Sigmoid colon (tissue), 7 donors: Measurements from ENCODE around the gene TXNL1. TPM values are rescaled to one million over a fixed set of nuclear protein-coding genes. Genes with fewer than 3 reads are reported as not detected.
"Not testable (repeated sequence)": the region's sequence is repeated elsewhere in the genome, so short reads cannot be mapped to it uniquely, and the experiment has no call there.

Experiments used
- DNase-seq: peaks from one replicate; pipeline ENCODE4 v3.0.0-alpha.2; 2019
- H3K27ac ChIP-seq, 4 donors: fragments of 200-600 bp; sonication (generic); one replicate each; pipeline ENCODE4 v1.5.1; 2016 to 2019; ENCODE audit warnings: mild to moderate bottlenecking in 1 of 4
- H3K27me3 ChIP-seq, 3 donors: fragments of 200-600 bp; sonication (generic); one replicate each; pipeline ENCODE4 v1.5.1; 2019; ENCODE audit warnings: mild to moderate bottlenecking in 1 of 3
- H3K36me3 ChIP-seq, 4 donors: fragments of 200-600 bp; sonication (generic); one replicate each; pipeline ENCODE4 v1.5.1; 2016 to 2019
- H3K4me1 ChIP-seq, 4 donors: fragments of 200-600 bp; sonication (generic); one replicate each; pipeline ENCODE4 v1.5.1; 2017 to 2019
- H3K4me3 ChIP-seq, 4 donors: fragments of 200-600 bp; sonication (generic); one replicate each; pipeline ENCODE4 v1.5.1; 2017 to 2019; ENCODE audit warnings: mild to moderate bottlenecking in 2 of 4, moderate library complexity in 1 of 4
- H3K9me3 ChIP-seq, 4 donors: fragments of 200-600 bp in 3 of 4; sonication (generic) in 3 of 4; one replicate each; pipeline versions ENCODE4 v1.5.1 to v1.6.1; 2013 to 2019
- CTCF ChIP-seq, 4 experiments: fragments of 450-650 bp in 3 of 4; fragments of 200-600 bp in 1 of 4; IDR thresholded peaks; one replicate each; pipeline ENCODE4 v1.5.1; 2016 to 2019; ENCODE audit warnings: antibody characterized with exemption in 4 of 4, mild to moderate bottlenecking in 3 of 4, moderate library complexity in 2 of 4
- EP300 ChIP-seq, 4 donors: sonication (generic); formaldehyde crosslinking; IDR thresholded peaks; one replicate each; pipeline ENCODE4 v1.6.1; 2017; ENCODE audit warnings: antibody characterized with exemption in 4 of 4
- POLR2A ChIP-seq, 2 donors: fragments of 450-650 bp; IDR thresholded peaks; one replicate each; pipeline ENCODE4 v1.6.1; 2016; ENCODE audit warnings: antibody characterized with exemption in 2 of 2, mild to moderate bottlenecking in 2 of 2, moderate library complexity in 2 of 2
- POLR2AphosphoS5 ChIP-seq, 4 donors: sonication (generic); formaldehyde crosslinking; IDR thresholded peaks; one replicate each; pipeline ENCODE4 v1.6.1; 2017; ENCODE audit warnings: antibody characterized with exemption in 4 of 4
- WGBS, 2 donors: extraction: QIAGEN DNeasy Blood & Tissue Kit; methylation state at CpG; one replicate each; pipeline ENCODE4 v1.1.7; 2013; 5-methylcytosine and 5-hydroxymethylcytosine counted together
- intact Hi-C: fragments of 100-400 bp; cut with DNase I; formaldehyde crosslinking; loops from one replicate; pipeline ENCODE4 v1.15.1; 2023
- polyA plus RNA-seq, 3 donors: library from polyadenylated mRNA; stranded (reverse); fragments of 200-250 nt; gene quantifications; one replicate each; pipeline ENCODE4 v1.2.3, GENCODE V29; 2013
- total RNA-seq, 4 donors: library from RNA; depleted of rRNA; stranded (reverse); fragments of >200 nt; gene quantifications; one replicate each; pipeline ENCODE4 v1.1.0, GENCODE V29; 2016
- donor health status: healthy with polysubstance abuse.
- donor health status: Bipolar disorder and iron deficiency.
- donor health status: healthy.

Gene TXNL1
- total and polyA plus RNA-seq, 7 donors = 39.8 to 79.1 (median 47.9) TPM

GRCh38 chr18:56661360-56662062 lies 23.1 kb upstream of the TXNL1 start:
- H3K9me3 ChIP-seq = no peaks in the 10 kb centered on the region
- DNase-seq = no peak
- H3K4me3 ChIP-seq = no peak overlapping the region
- intact Hi-C loops = no loop called here
- TF ChIP-seq POLR2A (IDR thresholded peaks at IDR 0.05) = no peak
- no peak for TF ChIP-seq EP300 (IDR thresholded peaks at IDR 0.05)
- no peak for TF ChIP-seq CTCF (IDR thresholded peaks at IDR 0.05)
- TF ChIP-seq POLR2AphosphoS5 (IDR thresholded peaks at IDR 0.05) = no peak
- no peaks in the 10 kb centered on the region for H3K36me3 ChIP-seq
- H3K27me3 ChIP-seq = no peaks in the 10 kb centered on the region
- WGBS, 2 donors = 11 to 25% methylated on average over 2 of the region's 2 CpGs
- H3K27ac ChIP-seq = no peak overlapping the region
- H3K4me1 ChIP-seq = peaks cover 0 to 2% (median 0%) of the 10 kb centered on the region in 4 donors

- Histone ChIP-seq H3K4me1 (peaks cover 0 to 2% (median 0%) of the 10 kb centered on the region in 4 donors), H3K9me3 (no peaks in the 10 kb centered on the region), H3K36me3 (no peaks in the 10 kb centered on the region), H3K4me3 (no peak overlapping the region), H3K27me3 (no peaks in the 10 kb centered on the region), H3K27ac (no peak overlapping the region)
- no peak for DNase-seq
- intact Hi-C loops = no loop called here
- 90 to 99% methylated on average over 1 of the region's 1 CpG for WGBS, 2 donors
- TF ChIP-seq POLR2A (IDR thresholded peaks at IDR 0.05) = no peak
- no peak for TF ChIP-seq CTCF (IDR thresholded peaks at IDR 0.05)
- TF ChIP-seq EP300 (IDR thresholded peaks at IDR 0.05) = no peak
- no peak for TF ChIP-seq POLR2AphosphoS5 (IDR thresholded peaks at IDR 0.05)
Measured at GRCh38 chr18:56660655-56661054, 22.3 kb upstream of the TXNL1 start.

- Histone ChIP-seq H3K4me3 (no peak overlapping the region), H3K36me3 (no peaks in the 10 kb centered on the region), H3K4me1 (peaks cover 0 to 2% (median 0%) of the 10 kb centered on the region in 4 donors), H3K27ac (no peak overlapping the region), H3K27me3 (no peaks in the 10 kb centered on the region), H3K9me3 (no peaks in the 10 kb centered on the region)
- intact Hi-C loops = no loop called here
- WGBS, 2 donors = 93% methylated on average over 4 of the region's 4 CpGs
- no peak for DNase-seq
- no peak for TF ChIP-seq POLR2AphosphoS5 (IDR thresholded peaks at IDR 0.05)
- TF ChIP-seq CTCF (IDR thresholded peaks at IDR 0.05) = no peak
- no peak for TF ChIP-seq POLR2A (IDR thresholded peaks at IDR 0.05)
- TF ChIP-seq EP300 (IDR thresholded peaks at IDR 0.05) = no peak
Measured at GRCh38 chr18:56659111-56659510, 20.7 kb upstream of the TXNL1 start.

GRCh38 chr18:56658261-56658660 lies 19.9 kb upstream of the TXNL1 start:
- no peak overlapping the region for H3K27ac ChIP-seq
- no peaks in the 10 kb centered on the region for H3K36me3 ChIP-seq
- no peaks in the 10 kb centered on the region for H3K9me3 ChIP-seq
- DNase-seq = no peak
- intact Hi-C loops = no loop called here
- H3K27me3 ChIP-seq = no peaks in the 10 kb centered on the region
- 94 to 95% methylated on average over 2 of the region's 2 CpGs for WGBS, 2 donors
- H3K4me3 ChIP-seq = no peak overlapping the region
- TF ChIP-seq CTCF (IDR thresholded peaks at IDR 0.05) (no peak), EP300 (IDR thresholded peaks at IDR 0.05) (no peak), POLR2AphosphoS5 (IDR thresholded peaks at IDR 0.05) (no peak), POLR2A (IDR thresholded peaks at IDR 0.05) (no peak)
- H3K4me1 ChIP-seq = peaks cover 0 to 2% (median 0%) of the 10 kb centered on the region in 4 donors

- DNase-seq, H3K36me3 ChIP-seq, H3K9me3 ChIP-seq, H3K27ac ChIP-seq, H3K4me3 ChIP-seq, H3K27me3 ChIP-seq: not testable (repeated sequence)
- H3K4me1 ChIP-seq = peaks cover 0 to 21% (median 13%) of the 10 kb centered on the region in 4 donors
- intact Hi-C loops = loop anchor here (5.0 kb wide), 1 partner anchor 1422 kb away; no protein-coding TSS in a partner anchor
- 97 to 98% methylated on average over 7 of the region's 7 CpGs for WGBS, 2 donors
Measured at GRCh38 chr18:56654280-56654679, 15.9 kb upstream of the TXNL1 start.
